Raji (cell line): ENCODE data around the gene HABP4.

Experiments
- POLR2A ChIP-seq: IDR thresholded peaks from 2 replicates; pipeline ENCODE4 v1.6.1; 2011; ENCODE audit warnings: low read depth, low read length, control low read depth; ENCODE audit not compliant: insufficient read depth

HABP4 gene

GRCh38 chr9:96450613-96451528 lies 902 bp downstream of the HABP4 start:
- no peak for TF ChIP-seq POLR2A

GRCh38 chr9:96453625-96454024 lies 3.7 kb downstream of the HABP4 start:
- no peak for TF ChIP-seq POLR2A

GRCh38 chr9:96457266-96457665 lies 7.3 kb downstream of the HABP4 start:
- TF ChIP-seq POLR2A, result no peak

- TF ChIP-seq POLR2A, result no peak
Measured at GRCh38 chr9:96458226-96458625, 8.3 kb downstream of the HABP4 start.

GRCh38 chr9:96459268-96460007 lies 9.5 kb downstream of the HABP4 start:
- TF ChIP-seq POLR2A, result no peak

- no peak for TF ChIP-seq POLR2A
Measured at GRCh38 chr9:96460470-96460869, 10.5 kb downstream of the HABP4 start.

GRCh38 chr9:96460882-96461281 lies 10.9 kb downstream of the HABP4 start:
- TF ChIP-seq POLR2A, result no peak

GRCh38 chr9:96461336-96461735 lies 11.4 kb downstream of the HABP4 start:
- TF ChIP-seq POLR2A, result no peak

GRCh38 chr9:96462541-96462940 lies 12.6 kb downstream of the HABP4 start:
- TF ChIP-seq POLR2A, result no peak

GRCh38 chr9:96464426-96464825 lies 14.5 kb downstream of the HABP4 start:
- no peak for TF ChIP-seq POLR2A

GRCh38 chr9:96467784-96468183 lies 17.8 kb downstream of the HABP4 start:
- no peak for TF ChIP-seq POLR2A

- TF ChIP-seq POLR2A, result no peak
Measured at GRCh38 chr9:96476013-96476412, 26.0 kb downstream of the HABP4 start.

GRCh38 chr9:96476591-96476990 lies 26.6 kb downstream of the HABP4 start:
- TF ChIP-seq POLR2A, result no peak

GRCh38 chr9:96478829-96479371 lies 28.9 kb downstream of the HABP4 start:
- no peak for TF ChIP-seq POLR2A

GRCh38 chr9:96480736-96481135 lies 30.8 kb downstream of the HABP4 start:
- no peak for TF ChIP-seq POLR2A

- TF ChIP-seq POLR2A, result no peak
Measured at GRCh38 chr9:96482476-96482875, 32.5 kb downstream of the HABP4 start.
